Upper lobe of right lung (tissue), 1 donor: ENCODE results near the gene NDUFB4. TPM values are rescaled to one million over a fixed set of nuclear protein-coding genes. Genes with fewer than 3 reads are reported as not detected.

Source experiments
- ATAC-seq: fragments of 200-7000 bp; cut with Tn5 transposase; one replicate; pipeline ENCODE4 v1.9.1; 2020; ENCODE audit warnings: mild to moderate bottlenecking, moderate library complexity
- DNase-seq: peaks from one replicate; pipeline ENCODE4 v3.0.0-alpha.2; 2020
- H3K27ac ChIP-seq: fragments of 200-600 bp; one replicate; pipeline ENCODE4 v1.8.0; 2022
- H3K27me3 ChIP-seq: fragments of 200-600 bp; one replicate; pipeline ENCODE4 v1.8.0; 2022; ENCODE audit warnings: mild to moderate bottlenecking
- H3K36me3 ChIP-seq: fragments of 200-600 bp; one replicate; pipeline ENCODE4 v1.8.0; 2022
- H3K4me1 ChIP-seq: fragments of 200-600 bp; one replicate; pipeline ENCODE4 v1.8.0; 2022
- H3K4me3 ChIP-seq: fragments of 200-600 bp; one replicate; pipeline ENCODE4 v1.8.0; 2022; ENCODE audit warnings: mild to moderate bottlenecking
- H3K9me3 ChIP-seq: fragments of 200-600 bp; one replicate; pipeline ENCODE4 v1.8.0; 2022
- intact Hi-C: fragments of 100-400 bp; cut with DNase I; formaldehyde crosslinking; loops from one replicate; pipeline ENCODE4 v1.11.0; 2022
- total RNA-seq: library from RNA; stranded (reverse); fragmentation: NEBNext Ultra II Directional; extraction: Animal tissue kit (Norgen Biotek cat#: 25700); gene quantifications from one replicate; pipeline ENCODE4 v1.2.1, GENCODE V29; 2021
- TF ChIP-seq, protein P1 (sequence below): fragments of 200-600 bp; IDR thresholded peaks from one replicate; pipeline ENCODE4 v1.8.0; 2022; ENCODE audit warnings: antibody characterized with exemption
- donor health status: DM: no; HTN: yes; CAD: no; lungs with severe emphysema.

The NDUFB4 gene
- total RNA-seq, 1 donor from 2014 or later: 90.8 TPM

- DNase-seq (no peak), ATAC-seq (peak; percentile 16)
- Histone ChIP-seq H3K4me3 (no peak overlapping the region), H3K36me3 (no peaks in the 10 kb centered on the region), H3K27me3 (no peaks in the 10 kb centered on the region), H3K4me1 (peaks cover 14% of the 10 kb centered on the region), H3K27ac (no peak overlapping the region), H3K9me3 (no peaks in the 10 kb centered on the region)
- intact Hi-C loops: loop anchor here (10.0 kb wide), 1 partner anchor 111 kb away; no protein-coding TSS in a partner anchor
- TF ChIP-seq, protein P1, sequence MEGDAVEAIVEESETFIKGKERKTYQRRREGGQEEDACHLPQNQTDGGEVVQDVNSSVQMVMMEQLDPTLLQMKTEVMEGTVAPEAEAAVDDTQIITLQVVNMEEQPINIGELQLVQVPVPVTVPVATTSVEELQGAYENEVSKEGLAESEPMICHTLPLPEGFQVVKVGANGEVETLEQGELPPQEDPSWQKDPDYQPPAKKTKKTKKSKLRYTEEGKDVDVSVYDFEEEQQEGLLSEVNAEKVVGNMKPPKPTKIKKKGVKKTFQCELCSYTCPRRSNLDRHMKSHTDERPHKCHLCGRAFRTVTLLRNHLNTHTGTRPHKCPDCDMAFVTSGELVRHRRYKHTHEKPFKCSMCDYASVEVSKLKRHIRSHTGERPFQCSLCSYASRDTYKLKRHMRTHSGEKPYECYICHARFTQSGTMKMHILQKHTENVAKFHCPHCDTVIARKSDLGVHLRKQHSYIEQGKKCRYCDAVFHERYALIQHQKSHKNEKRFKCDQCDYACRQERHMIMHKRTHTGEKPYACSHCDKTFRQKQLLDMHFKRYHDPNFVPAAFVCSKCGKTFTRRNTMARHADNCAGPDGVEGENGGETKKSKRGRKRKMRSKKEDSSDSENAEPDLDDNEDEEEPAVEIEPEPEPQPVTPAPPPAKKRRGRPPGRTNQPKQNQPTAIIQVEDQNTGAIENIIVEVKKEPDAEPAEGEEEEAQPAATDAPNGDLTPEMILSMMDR: no peak
These were observed 40.3 kb upstream of the NDUFB4 start for GRCh38 chr3:120555657-120556509.

DNA sequence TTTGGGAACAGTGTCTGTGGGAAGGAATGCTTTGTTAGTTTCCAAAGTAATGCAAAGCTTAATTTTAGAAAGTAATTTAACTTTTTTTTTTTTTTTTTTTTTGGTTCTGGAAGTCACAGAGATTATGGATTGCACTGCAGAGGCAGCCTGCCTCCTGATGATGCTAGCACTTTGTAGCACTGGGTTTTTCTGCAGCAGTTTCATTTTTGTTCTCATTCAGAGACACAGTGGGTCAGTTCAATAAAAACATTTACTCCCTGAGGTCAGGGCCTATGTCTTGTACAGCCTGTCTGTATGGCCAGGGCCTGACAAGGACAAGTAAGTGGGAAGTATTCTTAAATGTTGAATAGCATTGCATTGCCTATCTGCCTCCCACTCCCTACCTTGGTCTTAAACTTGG lies 39.0 kb upstream of the NDUFB4 start:
- intact Hi-C loops: loop anchor here (10.0 kb wide), 1 partner anchor 112 kb away; no protein-coding TSS in a partner anchor
- no peak for ATAC-seq
- H3K27ac ChIP-seq: no peak overlapping the region

GRCh38 chr3:120558771-120559241 lies 37.3 kb upstream of the NDUFB4 start:
- Histone ChIP-seq H3K27me3 (no peaks in the 10 kb centered on the region), H3K27ac (peak overlapping the region; percentile 86), H3K9me3 (no peaks in the 10 kb centered on the region), H3K36me3 (no peaks in the 10 kb centered on the region), H3K4me3 (peak overlapping the region; percentile 46), H3K4me1 (peaks cover 14% of the 10 kb centered on the region)
- intact Hi-C loops: loop anchor here (10.0 kb wide), 1 partner anchor 114 kb away; no protein-coding TSS in a partner anchor
- DNase-seq (peak; percentile 92), ATAC-seq (peak; percentile 93)
- TF ChIP-seq, protein P1: peak; percentile 99

More for the DNA sequence above, 39.0 kb upstream of the NDUFB4 start:
- H3K4me1 ChIP-seq: peaks cover 14% of the 10 kb centered on the region
- H3K27me3 ChIP-seq: no peaks in the 10 kb centered on the region
- H3K9me3 ChIP-seq: no peaks in the 10 kb centered on the region
- TF ChIP-seq, protein P1: no peak
- no peak for DNase-seq
- no peaks in the 10 kb centered on the region for H3K36me3 ChIP-seq
- no peak overlapping the region for H3K4me3 ChIP-seq

DNA sequence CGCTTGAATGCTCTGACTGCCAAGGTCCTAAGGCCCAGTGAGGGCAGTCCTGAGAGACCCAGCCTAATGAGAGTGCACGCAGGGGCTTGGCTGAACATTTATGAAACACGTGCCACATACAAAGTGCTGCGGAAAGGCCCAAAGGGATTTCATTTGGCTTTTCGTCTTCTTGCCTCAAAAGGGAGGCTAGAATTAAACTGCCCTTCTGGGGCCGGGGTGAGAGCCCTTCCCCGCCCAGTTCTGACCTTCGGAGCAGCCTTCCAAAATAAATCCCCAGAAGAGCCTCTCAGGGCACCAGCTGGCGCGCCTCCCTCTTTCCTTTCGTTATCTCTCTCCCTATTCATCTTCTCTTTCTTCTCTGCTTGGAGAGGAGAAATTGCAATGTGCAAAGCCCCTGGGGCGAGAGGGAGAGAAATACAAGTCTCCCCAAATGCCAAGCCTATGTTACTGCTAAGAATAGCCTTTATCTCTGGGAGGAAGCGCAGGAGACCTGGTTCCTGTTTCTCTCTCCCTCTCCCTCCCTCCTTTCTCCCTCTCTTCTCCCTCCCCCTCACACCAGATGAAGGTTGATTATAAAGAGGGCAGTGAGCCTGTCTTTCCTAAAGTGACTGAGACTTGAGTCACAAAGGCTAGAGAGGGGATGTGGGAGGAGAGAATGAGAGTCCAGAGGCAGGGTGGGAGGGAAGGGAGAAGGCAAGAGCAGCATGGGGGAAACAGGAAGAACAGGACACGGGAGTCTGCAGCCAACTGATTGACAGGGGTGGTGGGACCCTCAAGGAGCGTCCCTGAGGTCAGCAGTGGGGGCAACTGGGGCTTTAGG lies 36.7 kb upstream of the NDUFB4 start:
- H3K36me3 ChIP-seq: no peaks in the 10 kb centered on the region
- ATAC-seq (peak; percentile 42), DNase-seq (no peak)
- H3K4me3 ChIP-seq: peak overlapping the region; percentile 46
- H3K4me1 ChIP-seq: peaks cover 14% of the 10 kb centered on the region
- H3K9me3 ChIP-seq: no peaks in the 10 kb centered on the region
- TF ChIP-seq, protein P1: no peak
- H3K27ac ChIP-seq: peak overlapping the region; percentile 86
- intact Hi-C loops: loop anchor here (10.0 kb wide), 2 partner anchors 115 to 315 kb away; no protein-coding TSS in a partner anchor
- no peaks in the 10 kb centered on the region for H3K27me3 ChIP-seq
